Lower lobe of right lung (tissue), 2 donors: ENCODE measurements around the gene ZNF536. TPM values are rescaled to one million over a fixed set of nuclear protein-coding genes. Genes with fewer than 3 reads are reported as not detected.

Experiments
- ATAC-seq, 2 donors: fragments of 200-7000 bp; cut with Tn5 transposase; one replicate each; pipeline ENCODE4 v1.9.1; 2020 to 2022; ENCODE audit warnings: mild to moderate bottlenecking in 2 of 2, moderate library complexity in 2 of 2
- DNase-seq: peaks from one replicate; pipeline ENCODE4 v3.0.0-alpha.2; 2020
- H3K27ac ChIP-seq: fragments of 200-600 bp; one replicate; pipeline ENCODE4 v1.8.0; 2022
- H3K27me3 ChIP-seq: fragments of 200-600 bp; one replicate; pipeline ENCODE4 v1.8.0; 2022; ENCODE audit warnings: low read depth
- H3K36me3 ChIP-seq: fragments of 200-600 bp; one replicate; pipeline ENCODE4 v1.8.0; 2022; ENCODE audit warnings: mild to moderate bottlenecking
- H3K4me1 ChIP-seq: fragments of 200-600 bp; one replicate; pipeline ENCODE4 v1.8.0; 2022
- H3K4me3 ChIP-seq: fragments of 200-600 bp; one replicate; pipeline ENCODE4 v1.8.0; 2022; ENCODE audit warnings: mild to moderate bottlenecking
- H3K9me3 ChIP-seq: fragments of 200-600 bp; one replicate; pipeline ENCODE4 v1.8.0; 2022
- CTCF ChIP-seq: fragments of 200-600 bp; IDR thresholded peaks from one replicate; pipeline ENCODE4 v1.8.0; 2022; ENCODE audit warnings: antibody characterized with exemption, mild to moderate bottlenecking
- intact Hi-C: fragments of 100-400 bp; cut with DNase I; formaldehyde crosslinking; loops from one replicate; pipeline ENCODE4 v1.11.0; 2022
- total RNA-seq: library from RNA; stranded (reverse); fragmentation: NEBNext Ultra II Directional; extraction: Animal tissue kit (Norgen Biotek cat#: 25700); gene quantifications from one replicate; pipeline ENCODE4 v1.2.1, GENCODE V29; 2021
- donor health status: DM: no; HTN: yes; CAD: no; lungs with severe emphysema.

The ZNF536 gene
- total RNA-seq, 1 donor from 2014 or later = 0.12 TPM

- no peaks in the 10 kb centered on the region for H3K36me3 ChIP-seq
- no peak overlapping the region for H3K27ac ChIP-seq
- no peaks in the 10 kb centered on the region for H3K9me3 ChIP-seq
- TF ChIP-seq CTCF = no peak
- no peak overlapping the region for H3K4me3 ChIP-seq
- H3K27me3 ChIP-seq = peaks cover 5% of the 10 kb centered on the region
- ATAC-seq (no peak), DNase-seq (no peak)
- intact Hi-C loops = no loop called here
- no peaks in the 10 kb centered on the region for H3K4me1 ChIP-seq
Measured at GRCh38 chr19:30338878-30339623, 33.1 kb upstream of the ZNF536 start.

GRCh38 chr19:30339624-30340525 lies 32.3 kb upstream of the ZNF536 start:
- no peak for ATAC-seq
- intact Hi-C loops = no loop called here
- H3K4me3 ChIP-seq = no peak overlapping the region
- DNase-seq = no peak
- peaks cover 5% of the 10 kb centered on the region for H3K27me3 ChIP-seq
- H3K36me3 ChIP-seq = no peaks in the 10 kb centered on the region
- no peak for TF ChIP-seq CTCF
- no peaks in the 10 kb centered on the region for H3K4me1 ChIP-seq
- H3K9me3 ChIP-seq = no peaks in the 10 kb centered on the region
- no peak overlapping the region for H3K27ac ChIP-seq

- DNase-seq (no peak), ATAC-seq (no peak)
- Histone ChIP-seq H3K9me3 (no peaks in the 10 kb centered on the region), H3K4me3 (no peak overlapping the region), H3K36me3 (no peaks in the 10 kb centered on the region), H3K27ac (no peak overlapping the region), H3K4me1 (no peaks in the 10 kb centered on the region), H3K27me3 (peaks cover 5% of the 10 kb centered on the region)
- intact Hi-C loops = no loop called here
- no peak for TF ChIP-seq CTCF
Measured at GRCh38 chr19:30340771-30341561, 31.2 kb upstream of the ZNF536 start.

DNA sequence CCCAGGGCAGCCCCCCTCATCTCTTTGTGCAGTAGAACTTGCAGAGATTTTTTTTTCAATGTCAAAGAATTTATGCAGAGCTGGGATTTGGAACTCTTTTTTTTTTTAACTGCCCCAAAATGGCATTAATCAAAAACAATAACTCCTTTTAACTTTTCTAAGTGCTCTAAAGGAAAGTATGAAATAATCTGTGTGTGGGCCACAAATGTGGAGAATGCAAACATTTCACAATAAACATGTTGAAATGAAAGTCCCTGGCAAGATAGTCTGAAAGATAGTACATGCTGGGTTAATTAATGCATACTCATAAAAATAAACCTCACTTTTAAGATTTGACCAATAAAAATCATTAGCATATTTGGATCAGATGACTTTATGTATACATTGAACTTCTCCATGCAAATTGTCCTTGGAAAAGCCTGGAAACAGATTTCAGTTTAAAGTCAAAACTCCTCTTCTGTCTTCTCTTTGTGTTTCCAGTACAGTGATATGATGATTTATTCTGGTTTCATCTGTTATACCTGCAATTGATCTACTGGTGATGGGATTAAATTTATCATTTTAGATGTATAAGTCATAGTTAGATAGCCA lies 30.5 kb upstream of the ZNF536 start:
- intact Hi-C loops = no loop called here
- Histone ChIP-seq H3K4me1 (no peaks in the 10 kb centered on the region), H3K9me3 (no peaks in the 10 kb centered on the region), H3K27ac (no peak overlapping the region), H3K27me3 (peaks cover 5% of the 10 kb centered on the region), H3K36me3 (no peaks in the 10 kb centered on the region), H3K4me3 (no peak overlapping the region)
- ATAC-seq (no peak), DNase-seq (no peak)
- no peak for TF ChIP-seq CTCF

DNA sequence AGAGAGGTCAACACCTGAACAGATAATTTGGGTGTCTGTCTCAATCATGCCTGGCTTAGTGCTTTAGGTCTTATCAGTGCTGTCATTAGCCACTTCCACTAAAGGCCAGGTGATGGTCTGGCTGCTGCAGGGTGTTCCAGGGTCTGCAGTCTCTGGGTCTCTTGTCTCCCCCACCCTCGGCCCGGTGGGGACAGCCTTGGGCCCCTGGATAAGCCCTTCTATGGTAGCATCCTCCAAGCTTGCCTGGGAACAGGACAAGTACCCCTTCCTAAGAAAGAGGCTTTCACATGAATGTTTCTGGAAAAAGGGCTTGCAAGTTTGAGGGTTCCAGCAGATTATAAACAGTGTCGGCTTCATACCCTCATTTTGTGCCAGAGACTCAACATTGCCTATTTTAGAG lies 29.3 kb upstream of the ZNF536 start:
- no peak overlapping the region for H3K4me3 ChIP-seq
- ATAC-seq (no peak), DNase-seq (no peak)
- intact Hi-C loops = no loop called here
- TF ChIP-seq CTCF = no peak
- H3K4me1 ChIP-seq = no peaks in the 10 kb centered on the region
- no peaks in the 10 kb centered on the region for H3K9me3 ChIP-seq
- H3K27me3 ChIP-seq = peaks cover 5% of the 10 kb centered on the region
- H3K36me3 ChIP-seq = no peaks in the 10 kb centered on the region
- no peak overlapping the region for H3K27ac ChIP-seq
